Body of pancreas (tissue), 4 donors: ENCODE data around the gene TAS2R46.

Source experiments
- CTCF ChIP-seq, 7 experiments: fragments of 450-650 bp in 4 of 7; fragments of 200-600 bp in 3 of 7; sonication (generic) in 3 of 7; IDR thresholded peaks; one replicate each; pipeline ENCODE4 v1.5.1; 2016 to 2019; ENCODE audit warnings: antibody characterized with exemption in 7 of 7
- POLR2A ChIP-seq, 3 donors: fragments of 450-650 bp; IDR thresholded peaks; one replicate each; pipeline ENCODE4 v1.6.1; 2016; ENCODE audit warnings: antibody characterized with exemption in 3 of 3, mild to moderate bottlenecking in 2 of 3

- TF ChIP-seq POLR2A (IDR thresholded peaks at IDR 0.05): no peak
- no peak for TF ChIP-seq CTCF (IDR thresholded peaks at IDR 0.05)
Observed at GRCh38 chr12:11075642-11076041, 13.5 kb upstream of the TAS2R46 start.
